SK-N-SH treated with all-trans-retinoic acid at 6 μM for 48 hours (cell line): ENCODE measurements around the gene TLN1.

Source experiments
- ATAC-seq: fragments of 200-7000 bp; cut with Tn5 transposase; 3 replicates; pipeline ENCODE4 v1.9.1; 2020; ENCODE audit warnings: mild to moderate bottlenecking, moderate library complexity
- ARNTL ChIP-seq: fragments of 450-650 bp; formaldehyde crosslinking; IDR thresholded peaks from 2 replicates; pipeline ENCODE4 v1.5.0; 2020; ENCODE audit warnings: low read depth, mild to moderate bottlenecking, moderate library complexity, borderline replicate concordance
- BACH2 ChIP-seq: fragments of 250-450 bp; sonication (Bioruptor Pico); IDR thresholded peaks from 2 replicates; pipeline ENCODE4 v1.9.0; 2021; ENCODE audit warnings: mild to moderate bottlenecking, borderline replicate concordance
- CSRNP3 ChIP-seq: fragments of 250-450 bp; sonication (Bioruptor Pico); IDR thresholded peaks from 2 replicates; pipeline ENCODE4 v1.5.1; 2021; ENCODE audit warnings: mild to moderate bottlenecking, moderate library complexity
- ESRRG ChIP-seq: fragments of 250-450 bp; sonication (Bioruptor Pico); IDR thresholded peaks from 2 replicates; pipeline ENCODE4 v1.6.1; 2021; ENCODE audit warnings: mild to moderate bottlenecking
- PATZ1 ChIP-seq: fragments of 250-450 bp; sonication (Bioruptor Pico); IDR thresholded peaks from 2 replicates; pipeline ENCODE4 v1.8.0; 2020; ENCODE audit warnings: mild to moderate bottlenecking, moderate library complexity, borderline replicate concordance
- POU6F1 ChIP-seq: fragments of 250-450 bp; sonication (Bioruptor Pico); IDR thresholded peaks from 2 replicates; pipeline ENCODE4 v1.8.0; 2021; ENCODE audit warnings: low read depth, mild to moderate bottlenecking, moderate library complexity, borderline replicate concordance
- PPARA ChIP-seq: fragments of 250-450 bp; sonication (Bioruptor Pico); IDR thresholded peaks from 2 replicates; pipeline ENCODE4 v1.5.0; 2020; ENCODE audit warnings: mild to moderate bottlenecking, borderline replicate concordance
- RARB ChIP-seq: fragments of 250-450 bp; sonication (Bioruptor Pico); IDR thresholded peaks from 2 replicates; pipeline ENCODE4 v1.8.0; 2021; ENCODE audit warnings: mild to moderate bottlenecking, moderate library complexity
- SNAI2 ChIP-seq: fragments of 250-450 bp; sonication (Bioruptor Pico); IDR thresholded peaks from 2 replicates; pipeline ENCODE4 v1.5.0; 2020; ENCODE audit warnings: mild to moderate bottlenecking, moderate library complexity
- TCF4 ChIP-seq: fragments of 250-450 bp; sonication (Bioruptor Pico); IDR thresholded peaks from 2 replicates; pipeline ENCODE4 v1.8.0; 2021; ENCODE audit warnings: mild to moderate bottlenecking, moderate library complexity, borderline replicate concordance
- TOX ChIP-seq: fragments of 250-450 bp; sonication (Bioruptor Pico); IDR thresholded peaks from 2 replicates; pipeline ENCODE4 v1.8.0; 2021; ENCODE audit warnings: mild to moderate bottlenecking, moderate library complexity, borderline replicate concordance
- TSHZ2 ChIP-seq: fragments of 250-450 bp; sonication (Bioruptor Pico); IDR thresholded peaks from 2 replicates; pipeline ENCODE4 v1.5.0; 2020; ENCODE audit warnings: mild to moderate bottlenecking, moderate library complexity
- ZFP3 ChIP-seq: fragments of 250-450 bp; sonication (Bioruptor Pico); IDR thresholded peaks from 2 replicates; pipeline ENCODE4 v1.5.0; 2020; ENCODE audit warnings: mild to moderate bottlenecking, moderate library complexity
- ZFP30 ChIP-seq: fragments of 450-650 bp; formaldehyde crosslinking; IDR thresholded peaks from 2 replicates; pipeline ENCODE4 v1.5.0; 2022; ENCODE audit warnings: mild to moderate bottlenecking, moderate library complexity
- ZNF565 ChIP-seq: fragments of 450-650 bp; formaldehyde crosslinking; conservative IDR thresholded peaks from 2 replicates; pipeline ENCODE4 v1.5.0; 2020; ENCODE audit warnings: low read depth, mild to moderate bottlenecking, moderate library complexity
- ZNF70 ChIP-seq: fragments of 450-650 bp; formaldehyde crosslinking; IDR thresholded peaks from 2 replicates; pipeline ENCODE4 v1.5.0; 2020; ENCODE audit warnings: mild to moderate bottlenecking, moderate library complexity
- ZNF8 ChIP-seq: fragments of 450-650 bp; formaldehyde crosslinking; IDR thresholded peaks from 2 replicates; pipeline ENCODE4 v1.5.0; 2020; ENCODE audit warnings: mild to moderate bottlenecking, moderate library complexity

Gene TLN1

GRCh38 chr9:35716230-35716629 lies 15.8 kb downstream of the TLN1 start:
- TF ChIP-seq CSRNP3 (CRISPR knock-in tag) = no peak
- TF ChIP-seq BACH2 = no peak
- no peak for TF ChIP-seq TCF4 (CRISPR knock-in tag)
- no peak for TF ChIP-seq ZNF565
- no peak for TF ChIP-seq PPARA (CRISPR knock-in tag)
- TF ChIP-seq POU6F1 = no peak
- TF ChIP-seq TSHZ2 (CRISPR knock-in tag) = no peak
- TF ChIP-seq ZNF8 (CRISPR knock-in tag) = no peak
- TF ChIP-seq ZFP30 (CRISPR knock-in tag) = no peak
- TF ChIP-seq ZNF70 = no peak
- TF ChIP-seq, all 23 proteins: peak for 0
- peak; percentile 29; the same call in 1 of the 3 replicates for ATAC-seq

- no peak for ATAC-seq
- TF ChIP-seq ZNF70 (no peak), PATZ1 (CRISPR knock-in tag) (no peak), ZFP3 (CRISPR knock-in tag) (no peak), SNAI2 (CRISPR knock-in tag) (no peak), ZFP30 (CRISPR knock-in tag) (no peak), BACH2 (no peak), ESRRG (no peak), PPARA (CRISPR knock-in tag) (no peak)
- TF ChIP-seq, all 23 proteins: peak for 0
Observed at GRCh38 chr9:35714579-35715252, 17.3 kb downstream of the TLN1 start.

- no peak for ATAC-seq
- TF ChIP-seq CSRNP3 (CRISPR knock-in tag) (no peak), ZFP30 (CRISPR knock-in tag) (no peak)
Observed at GRCh38 chr9:35714123-35714522, 17.9 kb downstream of the TLN1 start.

- no peak for ATAC-seq
- TF ChIP-seq ZFP3 (CRISPR knock-in tag) (no peak), SNAI2 (CRISPR knock-in tag) (no peak), TSHZ2 (CRISPR knock-in tag) (no peak), CSRNP3 (CRISPR knock-in tag) (no peak), TOX (no peak), RARB (CRISPR knock-in tag) (no peak), ZNF8 (CRISPR knock-in tag) (no peak), PATZ1 (CRISPR knock-in tag) (no peak), ZFP30 (CRISPR knock-in tag) (no peak), ARNTL (no peak)
Observed at GRCh38 chr9:35713578-35713977, 18.4 kb downstream of the TLN1 start.
